ENCODE results near the gene KMT2D.

Gene KMT2D

DNA sequence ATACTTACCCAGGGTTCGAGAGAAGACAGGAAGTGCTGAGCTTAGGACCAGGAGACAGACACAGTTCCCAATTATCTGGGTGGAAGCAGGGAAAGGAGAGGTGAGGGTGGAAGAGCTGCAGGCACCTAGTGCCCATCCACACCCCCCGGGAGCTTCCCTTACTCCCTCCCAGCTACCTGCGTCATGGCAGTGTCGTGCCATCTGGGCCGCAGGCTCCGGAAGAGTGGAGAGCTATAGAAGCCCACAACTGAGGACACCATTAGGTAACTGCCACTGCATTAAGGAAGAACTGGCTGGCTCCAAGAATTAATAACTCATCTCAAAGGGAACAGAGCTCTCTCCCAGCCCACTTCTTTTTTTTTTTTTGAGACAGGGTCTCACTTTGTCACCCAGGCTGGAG is 39.8 kb upstream of the KMT2D start:
- H3K4me3 ChIP-seq (ENCODE audit: low read depth, low read length) = no peak overlapping the region
- TF ChIP-seq, protein P1, sequence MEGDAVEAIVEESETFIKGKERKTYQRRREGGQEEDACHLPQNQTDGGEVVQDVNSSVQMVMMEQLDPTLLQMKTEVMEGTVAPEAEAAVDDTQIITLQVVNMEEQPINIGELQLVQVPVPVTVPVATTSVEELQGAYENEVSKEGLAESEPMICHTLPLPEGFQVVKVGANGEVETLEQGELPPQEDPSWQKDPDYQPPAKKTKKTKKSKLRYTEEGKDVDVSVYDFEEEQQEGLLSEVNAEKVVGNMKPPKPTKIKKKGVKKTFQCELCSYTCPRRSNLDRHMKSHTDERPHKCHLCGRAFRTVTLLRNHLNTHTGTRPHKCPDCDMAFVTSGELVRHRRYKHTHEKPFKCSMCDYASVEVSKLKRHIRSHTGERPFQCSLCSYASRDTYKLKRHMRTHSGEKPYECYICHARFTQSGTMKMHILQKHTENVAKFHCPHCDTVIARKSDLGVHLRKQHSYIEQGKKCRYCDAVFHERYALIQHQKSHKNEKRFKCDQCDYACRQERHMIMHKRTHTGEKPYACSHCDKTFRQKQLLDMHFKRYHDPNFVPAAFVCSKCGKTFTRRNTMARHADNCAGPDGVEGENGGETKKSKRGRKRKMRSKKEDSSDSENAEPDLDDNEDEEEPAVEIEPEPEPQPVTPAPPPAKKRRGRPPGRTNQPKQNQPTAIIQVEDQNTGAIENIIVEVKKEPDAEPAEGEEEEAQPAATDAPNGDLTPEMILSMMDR (conservative IDR thresholded peaks at IDR 0.05; ENCODE audit: low read depth, low read length) = no peak
- DNase-seq (ENCODE audit: low read depth) = no peak

DNA sequence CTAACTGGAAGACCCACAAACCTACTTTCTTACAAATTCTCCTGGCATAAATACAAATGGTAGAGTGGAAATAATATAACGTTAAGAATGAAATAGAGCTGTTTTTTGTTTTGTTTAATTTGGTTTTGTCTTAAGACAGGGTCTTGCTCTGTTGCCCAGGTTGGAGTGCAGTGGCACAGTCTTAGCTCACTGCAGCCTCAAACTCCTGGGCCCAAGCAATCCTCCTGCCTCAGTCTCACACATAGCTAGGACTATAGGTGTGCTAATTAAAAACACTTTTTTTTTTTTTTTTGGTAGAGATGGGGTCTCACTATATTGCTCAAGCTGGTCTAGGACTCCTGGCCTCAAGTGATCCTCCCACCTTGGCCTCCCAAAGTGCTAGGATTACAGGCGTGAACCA is 38.1 kb upstream of the KMT2D start:
- H3K4me3 ChIP-seq (ENCODE audit: low read depth, low read length) = no peak overlapping the region
- DNase-seq (ENCODE audit: low read depth) = no peak
- TF ChIP-seq, protein P1 (conservative IDR thresholded peaks at IDR 0.05; ENCODE audit: low read depth, low read length) = no peak

DNA sequence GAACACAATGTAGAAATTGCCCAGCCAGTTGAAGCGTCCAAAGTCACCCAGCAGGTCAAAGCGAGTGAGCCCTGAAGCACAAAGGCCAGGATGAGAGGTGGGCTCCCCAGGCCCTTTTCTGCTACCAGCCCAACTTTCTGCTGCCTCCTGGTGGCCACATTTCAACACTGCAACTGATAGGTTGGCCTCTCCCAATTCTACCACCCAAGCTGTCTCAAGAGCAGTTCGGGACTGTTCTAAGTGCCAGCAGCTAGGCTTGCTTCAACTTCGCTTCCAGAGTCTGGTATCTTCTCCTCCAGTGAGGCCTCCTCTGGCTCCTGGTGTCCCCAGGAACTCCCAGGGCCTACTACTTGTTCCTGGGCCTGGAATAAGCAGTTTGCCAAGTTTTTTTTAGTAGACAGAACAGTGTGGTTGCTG is 37.4 kb upstream of the KMT2D start:
- DNase-seq (ENCODE audit: low read depth) = peak; percentile 67
- TF ChIP-seq, protein P1 (conservative IDR thresholded peaks at IDR 0.05; ENCODE audit: low read depth, low read length) = peak; percentile 85
- H3K4me3 ChIP-seq (ENCODE audit: low read depth, low read length) = no peak overlapping the region

DNA sequence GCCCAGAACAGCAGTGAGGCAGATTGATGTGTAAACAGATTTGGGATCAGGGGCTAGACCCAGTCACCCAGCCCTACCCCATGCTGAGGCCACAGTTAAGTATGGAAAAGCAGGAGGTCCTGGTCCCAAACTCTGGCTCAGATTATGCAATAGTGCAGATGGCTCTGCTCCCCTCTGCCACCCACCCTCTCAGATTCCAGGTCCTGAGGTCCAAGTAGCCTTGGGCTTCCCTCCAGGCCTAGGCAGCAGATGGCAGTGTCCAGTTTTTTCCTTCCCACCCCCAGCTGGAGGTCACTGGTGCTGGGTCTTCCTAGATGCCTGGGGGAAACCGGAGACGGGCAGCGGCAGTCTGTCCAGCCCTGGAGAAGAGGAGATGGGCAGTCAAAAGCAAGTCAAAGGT is 36.8 kb upstream of the KMT2D start:
- TF ChIP-seq, protein P1 (conservative IDR thresholded peaks at IDR 0.05; ENCODE audit: low read depth, low read length) = peak; percentile 1
- DNase-seq (ENCODE audit: low read depth) = no peak
- no peak overlapping the region for H3K4me3 ChIP-seq (ENCODE audit: low read depth, low read length)

DNA sequence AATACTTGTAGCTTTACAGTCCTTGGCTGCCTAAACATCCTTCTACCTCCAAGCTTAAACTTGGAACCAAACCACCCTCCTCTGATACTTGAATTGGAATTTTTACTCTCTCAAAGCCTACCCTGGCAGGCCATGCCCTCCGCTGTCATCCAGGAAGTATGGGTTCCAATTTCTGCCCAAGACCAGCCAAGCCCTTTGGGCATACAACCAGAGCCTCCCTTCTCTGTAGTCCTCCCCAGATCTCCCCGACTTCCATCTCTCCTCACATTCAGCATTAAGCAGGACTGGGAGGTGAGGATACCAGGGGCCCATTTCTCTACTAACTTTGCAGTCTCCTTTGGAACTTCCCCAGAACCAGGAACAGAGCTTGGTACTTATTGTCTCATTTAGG is 34.4 kb upstream of the KMT2D start:
- DNase-seq (ENCODE audit: low read depth) = no peak
- H3K4me3 ChIP-seq (ENCODE audit: low read depth, low read length) = no peak overlapping the region
- TF ChIP-seq, protein P1 (conservative IDR thresholded peaks at IDR 0.05; ENCODE audit: low read depth, low read length) = no peak

DNA sequence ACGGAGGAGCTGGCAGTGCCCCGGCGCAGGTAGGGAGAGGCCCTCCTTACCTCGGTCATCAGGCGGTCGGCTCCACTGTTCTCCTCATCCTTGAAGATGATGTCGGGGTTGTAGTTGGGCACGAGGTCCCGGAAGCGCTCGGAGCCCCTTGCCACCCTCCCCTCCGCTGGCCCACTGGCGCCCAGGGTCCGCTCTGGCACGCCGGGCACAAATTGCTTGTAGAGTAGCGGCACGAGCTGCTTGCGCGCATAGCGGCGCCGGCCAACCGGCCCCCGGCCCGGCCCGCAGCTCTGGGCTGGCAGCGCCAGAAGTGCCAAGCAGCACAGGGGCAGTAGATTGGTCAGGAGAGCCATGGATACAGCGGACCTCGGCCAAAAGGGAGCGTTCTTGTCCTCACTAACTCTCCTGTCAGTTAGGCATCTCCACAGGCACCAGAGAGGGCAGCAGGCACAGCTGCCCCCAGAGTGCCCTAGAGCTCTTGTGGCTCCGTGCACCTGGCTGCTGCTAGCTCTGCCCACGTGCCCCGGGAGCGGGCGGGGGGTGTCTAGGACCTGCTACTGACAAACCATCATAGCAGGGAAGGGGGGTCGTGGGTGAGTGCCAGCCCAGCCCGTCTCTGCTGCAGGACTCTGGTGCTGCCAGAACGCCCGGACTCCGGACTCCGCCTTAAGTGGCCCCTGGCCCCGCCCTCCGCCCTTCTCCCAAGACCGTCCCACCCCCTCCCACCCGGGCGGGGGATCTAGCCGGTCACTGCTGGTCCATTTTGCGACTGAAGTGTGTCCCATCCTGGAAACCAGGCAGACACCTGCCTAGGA is 33.8 kb upstream of the KMT2D start, which contains the start of gene DHH:
TSS of gene DHH (minus strand) at position 642 of the 815 bp plus-strand sequence. CDS start at position 353, 289 bp downstream.
- no peak within 1 kb of the TSS for H3K4me3 ChIP-seq (ENCODE audit: low read depth, low read length)
- DNase-seq (ENCODE audit: low read depth) = no peak
- TF ChIP-seq, protein P1 (conservative IDR thresholded peaks at IDR 0.05; ENCODE audit: low read depth, low read length) = no peak

DNA sequence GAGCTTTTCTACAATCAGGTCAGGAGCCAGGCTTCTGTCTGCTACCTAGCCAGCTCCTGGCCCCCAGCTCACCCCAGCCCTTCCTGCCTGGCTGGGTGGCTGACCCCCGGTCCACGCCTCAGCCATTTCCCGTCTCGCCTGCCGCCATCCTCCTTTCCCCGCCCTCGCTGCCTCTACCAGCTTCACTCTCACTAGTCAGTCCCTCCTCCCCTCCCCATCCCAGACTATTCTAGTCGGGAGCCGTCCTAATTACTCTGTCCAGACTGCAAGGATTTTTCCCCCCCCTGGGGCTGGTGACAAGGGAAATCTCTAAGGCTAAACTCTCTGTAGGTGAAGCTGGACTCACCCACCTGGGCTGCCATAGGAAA is 33.2 kb upstream of the KMT2D start:
- TF ChIP-seq, protein P1 (conservative IDR thresholded peaks at IDR 0.05; ENCODE audit: low read depth, low read length) = no peak
- no peak overlapping the region for H3K4me3 ChIP-seq (ENCODE audit: low read depth, low read length)
- DNase-seq (ENCODE audit: low read depth) = no peak
